Small intestine (tissue), 16 donors: ENCODE results near the gene MARCHF6. TPM values are rescaled to one million over a fixed set of nuclear protein-coding genes. Genes with fewer than 3 reads are reported as not detected.
A peak's percentile ranks its signal among the peaks of the same experiment; 100 is the strongest.

Experiments
- DNase-seq, 2 donors: peaks; one replicate each; pipeline versions ENCODE4 v3.0.0 to v3.0.0-alpha.2; 2013
- FAIRE-seq: peaks from 2 replicates; lab custom pipeline; 2012; peaks lifted over from hg19 to GRCh38; lab: Jason Lieb, UNC
- H3K27ac ChIP-seq, 3 donors: one replicate each; pipeline ENCODE4 v1.5.1; 2013; ENCODE audit warnings: low read length in 2 of 3, mild to moderate bottlenecking in 2 of 3, control low read depth in 1 of 3, inconsistent platforms in 1 of 3, low read depth in 1 of 3, moderate library complexity in 1 of 3
- H3K27me3 ChIP-seq, 3 donors: one replicate each; pipeline ENCODE4 v1.6.1; 2013; ENCODE audit warnings: low read length in 3 of 3, inconsistent platforms in 1 of 3; ENCODE audit not compliant: control insufficient read depth in 3 of 3, insufficient read depth in 3 of 3
- H3K36me3 ChIP-seq, 3 donors: one replicate each; pipeline ENCODE4 v1.6.1; 2013; ENCODE audit warnings: low read length in 3 of 3, inconsistent platforms in 1 of 3, low read depth in 1 of 3, mild to moderate bottlenecking in 1 of 3, moderate library complexity in 1 of 3; ENCODE audit not compliant: control insufficient read depth in 3 of 3, insufficient read depth in 2 of 3
- H3K4me1 ChIP-seq, 3 donors: one replicate each; pipeline ENCODE4 v1.6.1; 2013; ENCODE audit warnings: low read length in 2 of 3, inconsistent platforms in 1 of 3, low read depth in 1 of 3, mild to moderate bottlenecking in 1 of 3, moderate library complexity in 1 of 3; ENCODE audit not compliant: control insufficient read depth in 3 of 3, insufficient read depth in 2 of 3
- H3K4me3 ChIP-seq, 3 donors: one replicate each; pipeline ENCODE4 v1.5.1; 2013; ENCODE audit warnings: low read length in 3 of 3, control low read depth in 1 of 3, inconsistent platforms in 1 of 3, low read depth in 1 of 3, mild to moderate bottlenecking in 1 of 3, moderate library complexity in 1 of 3
- H3K9me3 ChIP-seq, 2 donors: one replicate each; pipeline ENCODE4 v1.6.1; 2013; ENCODE audit warnings: low read depth in 1 of 2, low read length in 1 of 2; ENCODE audit not compliant: control insufficient read depth in 2 of 2, insufficient read depth in 1 of 2
- WGBS, 3 donors: extraction: QIAGEN DNeasy Blood & Tissue Kit; methylation state at CpG; one replicate each; pipeline ENCODE4 v1.1.7; 2013; 5-methylcytosine and 5-hydroxymethylcytosine counted together
- long read RNA-seq, 10 donors: transcript quantifications; one replicate each; lab custom pipeline, GENCODE V29; 2026
- polyA plus RNA-seq, 4 donors: library from polyadenylated mRNA; stranded (reverse) in 3 of 4; unstranded in 1 of 4; fragments of 200-250 nt in 3 of 4; fragments of 120-200 nt in 1 of 4; gene quantifications; one replicate each; pipeline versions ENCODE4 v1.2.1 to v1.2.3, GENCODE V29; 2013
- donor health status: healthy with polysubstance abuse.
- donor health status: control.
- donor health status: control.
- donor health status: Bipolar disorder and iron deficiency.
- donor health status: healthy.

Gene MARCHF6, protein sequence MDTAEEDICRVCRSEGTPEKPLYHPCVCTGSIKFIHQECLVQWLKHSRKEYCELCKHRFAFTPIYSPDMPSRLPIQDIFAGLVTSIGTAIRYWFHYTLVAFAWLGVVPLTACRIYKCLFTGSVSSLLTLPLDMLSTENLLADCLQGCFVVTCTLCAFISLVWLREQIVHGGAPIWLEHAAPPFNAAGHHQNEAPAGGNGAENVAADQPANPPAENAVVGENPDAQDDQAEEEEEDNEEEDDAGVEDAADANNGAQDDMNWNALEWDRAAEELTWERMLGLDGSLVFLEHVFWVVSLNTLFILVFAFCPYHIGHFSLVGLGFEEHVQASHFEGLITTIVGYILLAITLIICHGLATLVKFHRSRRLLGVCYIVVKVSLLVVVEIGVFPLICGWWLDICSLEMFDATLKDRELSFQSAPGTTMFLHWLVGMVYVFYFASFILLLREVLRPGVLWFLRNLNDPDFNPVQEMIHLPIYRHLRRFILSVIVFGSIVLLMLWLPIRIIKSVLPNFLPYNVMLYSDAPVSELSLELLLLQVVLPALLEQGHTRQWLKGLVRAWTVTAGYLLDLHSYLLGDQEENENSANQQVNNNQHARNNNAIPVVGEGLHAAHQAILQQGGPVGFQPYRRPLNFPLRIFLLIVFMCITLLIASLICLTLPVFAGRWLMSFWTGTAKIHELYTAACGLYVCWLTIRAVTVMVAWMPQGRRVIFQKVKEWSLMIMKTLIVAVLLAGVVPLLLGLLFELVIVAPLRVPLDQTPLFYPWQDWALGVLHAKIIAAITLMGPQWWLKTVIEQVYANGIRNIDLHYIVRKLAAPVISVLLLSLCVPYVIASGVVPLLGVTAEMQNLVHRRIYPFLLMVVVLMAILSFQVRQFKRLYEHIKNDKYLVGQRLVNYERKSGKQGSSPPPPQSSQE
- 100 to 1,000 TPM in 2 of 4 donors, 10 to 100 TPM in 2; 39.6 to 118 (median 83.9) TPM for polyA plus RNA-seq
- long read RNA-seq, donor 1, full-length matches to known transcripts = 26 of 74 reads
- long read RNA-seq, donor 1, partial matches to known transcripts = 48 of 74 reads
- long read RNA-seq, donor 1, other reads (novel, unspliced or antisense) = 0 of 74 reads
- long read RNA-seq, donor 2, full-length matches to known transcripts = 2 of 19 reads
- long read RNA-seq, donor 2, partial matches to known transcripts = 17 of 19 reads
- long read RNA-seq, donor 2, other reads (novel, unspliced or antisense) = 0 of 19 reads
- long read RNA-seq, donor 3, full-length matches to known transcripts = 8 of 85 reads
- long read RNA-seq, donor 3, partial matches to known transcripts = 77 of 85 reads
- long read RNA-seq, donor 3, other reads (novel, unspliced or antisense) = 0 of 85 reads
- long read RNA-seq, donor 4 = 0 reads
- long read RNA-seq, donor 5, full-length matches to known transcripts = 2 of 2 reads
- long read RNA-seq, donor 5, partial matches to known transcripts = 0 of 2 reads
- long read RNA-seq, donor 5, other reads (novel, unspliced or antisense) = 0 of 2 reads
- long read RNA-seq, donor 6, full-length matches to known transcripts = 8 of 45 reads
- long read RNA-seq, donor 6, partial matches to known transcripts = 37 of 45 reads
- long read RNA-seq, donor 6, other reads (novel, unspliced or antisense) = 0 of 45 reads
- long read RNA-seq, donor 7, full-length matches to known transcripts = 16 of 47 reads
- long read RNA-seq, donor 7, partial matches to known transcripts = 31 of 47 reads
- long read RNA-seq, donor 7, other reads (novel, unspliced or antisense) = 0 of 47 reads
- long read RNA-seq, donor 8, full-length matches to known transcripts = 1 of 1 reads
- long read RNA-seq, donor 8, partial matches to known transcripts = 0 of 1 reads
- long read RNA-seq, donor 8, other reads (novel, unspliced or antisense) = 0 of 1 reads
- long read RNA-seq, donor 9, full-length matches to known transcripts = 4 of 14 reads
- long read RNA-seq, donor 9, partial matches to known transcripts = 10 of 14 reads
- long read RNA-seq, donor 9, other reads (novel, unspliced or antisense) = 0 of 14 reads
- long read RNA-seq, donor 10, full-length matches to known transcripts = 16 of 244 reads
- long read RNA-seq, donor 10, partial matches to known transcripts = 228 of 244 reads
- long read RNA-seq, donor 10, other reads (novel, unspliced or antisense) = 0 of 244 reads

DNA sequence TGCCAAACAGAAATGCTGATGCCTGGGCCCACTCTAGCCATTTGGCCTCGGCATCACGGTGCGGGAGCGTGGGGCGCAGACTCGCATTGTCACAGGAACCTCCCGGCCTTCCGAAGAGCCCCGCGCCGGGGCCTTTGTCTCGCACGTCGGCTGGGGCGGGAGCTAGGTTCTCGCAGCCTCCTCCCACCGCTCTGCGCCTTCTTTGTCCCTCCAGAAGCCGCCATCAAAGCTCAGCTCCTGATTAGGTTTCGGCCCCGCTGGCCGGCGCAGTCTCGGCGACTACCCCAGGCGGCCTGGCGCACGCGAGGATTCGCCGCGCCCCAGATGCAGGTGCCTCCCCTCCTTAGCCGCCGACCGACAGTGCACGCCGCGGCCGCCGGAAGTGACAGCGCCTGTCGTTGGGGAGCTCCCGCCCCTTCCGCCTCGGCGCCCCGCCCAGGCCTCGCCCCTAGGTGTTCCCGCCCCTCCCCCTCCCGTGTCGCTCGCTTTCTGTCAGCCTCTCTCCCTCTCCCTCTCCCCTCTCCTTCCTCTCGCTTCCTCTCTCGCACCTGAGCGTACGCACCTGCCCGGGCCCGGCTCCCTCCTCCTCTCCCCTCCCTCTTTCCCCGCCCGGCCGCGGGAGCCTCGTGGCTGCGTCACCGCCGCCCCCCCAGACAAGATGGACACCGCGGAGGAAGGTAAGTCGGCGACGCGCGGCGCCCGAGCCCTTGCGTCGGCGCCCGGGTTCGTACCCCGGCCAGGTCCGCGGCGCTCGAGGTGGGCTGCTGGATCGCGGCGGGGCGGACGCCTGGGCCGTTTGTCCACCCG, at the start of gene MARCHF6:
Gene MARCHF6, plus strand, starts transcription at position 455 of the 807 bp plus-strand sequence. Its CDS starts 204 bp downstream, at position 659.
- peak within 1 kb of the TSS; percentile 95 to 97 (median 97) for H3K27ac ChIP-seq
- no peaks in the 10 kb centered on the region for H3K27me3 ChIP-seq
- 0 to 1% (median 0%) methylated on average over 55 to 92 of the region's 92 CpGs for WGBS, 3 donors
- H3K36me3 ChIP-seq = no peaks in the 10 kb centered on the region
- H3K4me3 ChIP-seq = peak within 1 kb of the TSS; percentile 78 to 99 (median 90)
- DNase-seq (peak; percentile 96 to 97), FAIRE-seq (no peak)
- H3K4me1 ChIP-seq = peaks cover 0 to 14% (median 2%) of the 10 kb centered on the region in 3 donors
- no peaks in the 10 kb centered on the region for H3K9me3 ChIP-seq

DNA sequence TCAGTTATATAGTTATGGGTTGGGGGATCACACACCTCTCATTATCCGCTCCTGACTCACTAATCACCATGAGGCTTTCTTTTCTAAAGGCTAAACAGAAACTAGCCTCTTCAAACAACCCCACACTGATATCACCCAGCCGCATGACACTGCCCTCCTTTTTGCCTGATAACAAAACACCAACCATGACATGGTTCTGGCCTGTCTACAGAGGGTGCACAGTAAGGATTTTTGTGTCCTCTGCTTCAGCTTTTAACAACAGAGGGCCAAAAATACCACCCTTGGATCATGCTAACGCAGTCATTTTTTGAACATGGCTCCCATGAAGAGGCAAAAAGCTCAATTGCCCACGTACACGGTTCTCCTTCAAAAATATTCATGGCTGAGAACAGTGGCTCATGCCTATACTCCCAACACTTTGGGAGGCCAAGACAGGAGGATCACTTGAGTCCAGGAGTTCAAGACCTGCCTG, 49.8 kb upstream of the MARCHF6 start:
- DNase-seq (peak; percentile 60 to 71), FAIRE-seq (no peak)
- H3K4me3 ChIP-seq = no peak overlapping the region
- peaks cover 0 to 3% (median 0%) of the 10 kb centered on the region in 3 donors for H3K27me3 ChIP-seq
- peak overlapping the region; percentile 81 to 92 (median 89) for H3K27ac ChIP-seq
- WGBS, 3 donors = 60 to 73% (median 63%) methylated on average over 5 of the region's 5 CpGs
- H3K4me1 ChIP-seq = peaks cover 2 to 39% (median 19%) of the 10 kb centered on the region in 3 donors
- peaks cover 0 to 17% (median 0%) of the 10 kb centered on the region in 3 donors for H3K36me3 ChIP-seq
- H3K9me3 ChIP-seq = peaks cover 0 to 8% of the 10 kb centered on the region in 2 donors

DNA sequence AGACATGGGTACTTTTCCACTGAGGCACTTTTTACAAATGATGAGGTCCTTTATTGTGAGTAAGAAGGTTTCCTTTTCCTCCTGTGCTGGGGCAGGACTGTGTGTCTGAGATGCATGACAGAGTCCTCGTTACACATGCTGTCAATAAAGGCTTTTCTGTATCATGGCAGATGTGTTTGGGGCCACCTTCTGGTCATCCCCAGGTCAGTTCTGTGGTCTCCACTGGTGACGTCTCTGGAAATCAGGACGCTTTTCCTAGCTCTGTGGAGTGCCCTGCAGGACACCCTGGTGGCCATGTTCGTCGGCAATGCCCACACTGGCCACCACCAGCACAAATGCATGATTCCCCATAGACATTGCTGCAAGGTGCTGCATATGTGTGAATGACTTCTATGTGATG, 48.6 kb upstream of the MARCHF6 start:
- peak overlapping the region in 2 of 3 donors; percentile 88 to 92 for H3K27ac ChIP-seq
- DNase-seq (peak in 1 of 2 donors; percentile 38), FAIRE-seq (no peak)
- peaks cover 0 to 3% (median 0%) of the 10 kb centered on the region in 3 donors for H3K27me3 ChIP-seq
- H3K9me3 ChIP-seq = peaks cover 0 to 7% of the 10 kb centered on the region in 2 donors
- H3K4me3 ChIP-seq = no peak overlapping the region
- peaks cover 0 to 14% (median 0%) of the 10 kb centered on the region in 3 donors for H3K36me3 ChIP-seq
- 77 to 79% (median 77%) methylated on average over 5 of the region's 5 CpGs for WGBS, 3 donors
- H3K4me1 ChIP-seq = peaks cover 2 to 42% (median 17%) of the 10 kb centered on the region in 3 donors

DNA sequence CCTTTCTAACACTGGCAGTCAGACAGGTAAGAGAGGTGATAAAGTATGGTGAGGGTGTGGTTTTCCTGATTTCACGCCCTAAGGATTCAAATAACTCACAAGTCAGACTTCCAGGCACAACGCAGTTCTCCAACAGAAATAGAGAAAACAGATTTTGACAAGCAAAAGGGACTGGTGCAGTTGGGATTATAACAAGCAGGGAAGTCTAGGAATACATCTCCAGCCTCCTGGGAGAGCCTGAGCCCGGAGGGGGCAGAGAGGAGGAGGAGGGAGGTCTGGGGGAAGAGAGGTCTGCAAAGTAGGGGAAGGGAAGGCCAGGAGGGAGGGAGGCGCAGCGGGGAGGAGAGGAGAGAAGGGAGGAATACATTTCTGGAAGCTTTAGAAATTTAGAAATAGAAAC, 47.4 kb upstream of the MARCHF6 start:
- peaks cover 2 to 51% (median 15%) of the 10 kb centered on the region in 3 donors for H3K4me1 ChIP-seq
- H3K27me3 ChIP-seq = peaks cover 0 to 3% (median 0%) of the 10 kb centered on the region in 3 donors
- H3K36me3 ChIP-seq = peaks cover 0 to 11% (median 0%) of the 10 kb centered on the region in 3 donors
- H3K27ac ChIP-seq = peak overlapping the region; percentile 76 to 92 (median 90)
- H3K4me3 ChIP-seq = peak overlapping the region in 2 of 3 donors; percentile 8 to 79
- DNase-seq = peak; percentile 34 to 87
- WGBS, 3 donors = 20 to 64% (median 29%) methylated on average over 5 of the region's 5 CpGs
- FAIRE-seq = no peak
- peaks cover 0 to 2% of the 10 kb centered on the region in 2 donors for H3K9me3 ChIP-seq

DNA sequence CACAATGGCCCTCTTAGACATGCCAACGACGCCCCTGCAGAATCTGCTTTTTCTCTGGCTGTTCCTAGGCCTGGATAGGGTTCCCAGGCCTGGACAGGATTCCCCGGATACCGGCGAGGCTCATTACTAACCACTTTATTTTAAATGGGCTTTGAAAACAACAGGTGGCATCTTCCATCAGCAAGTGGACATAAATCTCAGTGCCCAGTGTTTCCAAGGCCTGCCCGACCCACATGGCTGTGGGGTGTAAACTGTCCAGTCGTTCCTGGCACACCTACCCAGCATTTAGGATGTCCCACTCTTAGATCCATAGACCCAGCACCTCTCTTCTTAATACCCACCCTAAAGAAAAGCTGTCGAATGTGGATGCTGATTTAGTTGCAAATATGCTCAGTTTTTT, 46.7 kb upstream of the MARCHF6 start:
- WGBS, 3 donors = 35 to 60% (median 42%) methylated on average over 8 of the region's 8 CpGs
- H3K27me3 ChIP-seq = peaks cover 0 to 3% (median 0%) of the 10 kb centered on the region in 3 donors
- H3K4me1 ChIP-seq = peaks cover 2 to 44% (median 15%) of the 10 kb centered on the region in 3 donors
- H3K4me3 ChIP-seq = peak overlapping the region in 2 of 3 donors; percentile 46 to 79
- FAIRE-seq (no peak), DNase-seq (peak in 1 of 2 donors; percentile 31)
- peaks cover 0 to 11% (median 0%) of the 10 kb centered on the region in 3 donors for H3K36me3 ChIP-seq
- H3K9me3 ChIP-seq = peaks cover 0 to 2% of the 10 kb centered on the region in 2 donors
- peak overlapping the region; percentile 76 to 92 (median 90) for H3K27ac ChIP-seq
